OCI-LY1 (cell line): ENCODE measurements around the gene OR1N2.

Experiments used
- EZH2 ChIP-seq: fragments of 200-600 bp; sonication (generic), shearing (Covaris generic); IDR thresholded peaks from 2 replicates; pipeline ENCODE4 v1.8.0; 2017; ENCODE audit warnings: borderline replicate concordance, mixed run types, mild to moderate bottlenecking, antibody characterized with exemption, low read length, moderate library complexity, mixed read lengths
- TF ChIP-seq, protein P1 (sequence below): fragments of 200-600 bp; sonication (generic), shearing (Covaris generic); IDR thresholded peaks from 2 replicates; pipeline ENCODE4 v1.5.1; 2017; ENCODE audit warnings: mild to moderate bottlenecking, antibody characterized with exemption, low read length, moderate library complexity, mixed read lengths

DNA sequence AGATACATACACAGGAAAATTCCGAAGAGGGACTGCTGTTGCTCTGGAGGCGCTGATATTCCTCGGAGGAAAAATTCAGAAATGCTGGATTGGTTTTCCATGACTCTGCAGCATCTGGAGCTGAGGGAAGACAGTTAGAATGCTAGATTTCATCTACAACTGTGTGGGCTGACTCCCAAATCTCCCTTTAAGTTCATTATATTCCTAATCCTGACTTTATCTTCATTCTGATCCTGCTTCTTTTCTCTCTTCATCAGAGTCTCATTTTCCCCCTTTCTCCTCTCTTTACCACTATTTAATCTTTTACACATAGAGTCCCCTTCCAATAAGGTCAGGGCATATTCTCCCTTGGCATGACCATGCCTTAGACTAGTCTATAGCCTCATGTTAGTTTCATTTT lies 25.7 kb upstream of the OR1N2 start, which contains the start of gene OR1N1:
- TF ChIP-seq, protein P1, sequence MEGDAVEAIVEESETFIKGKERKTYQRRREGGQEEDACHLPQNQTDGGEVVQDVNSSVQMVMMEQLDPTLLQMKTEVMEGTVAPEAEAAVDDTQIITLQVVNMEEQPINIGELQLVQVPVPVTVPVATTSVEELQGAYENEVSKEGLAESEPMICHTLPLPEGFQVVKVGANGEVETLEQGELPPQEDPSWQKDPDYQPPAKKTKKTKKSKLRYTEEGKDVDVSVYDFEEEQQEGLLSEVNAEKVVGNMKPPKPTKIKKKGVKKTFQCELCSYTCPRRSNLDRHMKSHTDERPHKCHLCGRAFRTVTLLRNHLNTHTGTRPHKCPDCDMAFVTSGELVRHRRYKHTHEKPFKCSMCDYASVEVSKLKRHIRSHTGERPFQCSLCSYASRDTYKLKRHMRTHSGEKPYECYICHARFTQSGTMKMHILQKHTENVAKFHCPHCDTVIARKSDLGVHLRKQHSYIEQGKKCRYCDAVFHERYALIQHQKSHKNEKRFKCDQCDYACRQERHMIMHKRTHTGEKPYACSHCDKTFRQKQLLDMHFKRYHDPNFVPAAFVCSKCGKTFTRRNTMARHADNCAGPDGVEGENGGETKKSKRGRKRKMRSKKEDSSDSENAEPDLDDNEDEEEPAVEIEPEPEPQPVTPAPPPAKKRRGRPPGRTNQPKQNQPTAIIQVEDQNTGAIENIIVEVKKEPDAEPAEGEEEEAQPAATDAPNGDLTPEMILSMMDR = no peak
- TF ChIP-seq EZH2 = no peak
